GM21737 (cell line): ENCODE data around the gene USP2.

Experiments
- ATAC-seq: cut with Tn5 transposase; IDR thresholded peaks from one replicate; pipeline ENCODE4 v1.9.1; 2021; ENCODE audit warnings: mild to moderate bottlenecking, moderate library complexity; ENCODE audit not compliant: unreplicated experiment

The USP2 gene

DNA sequence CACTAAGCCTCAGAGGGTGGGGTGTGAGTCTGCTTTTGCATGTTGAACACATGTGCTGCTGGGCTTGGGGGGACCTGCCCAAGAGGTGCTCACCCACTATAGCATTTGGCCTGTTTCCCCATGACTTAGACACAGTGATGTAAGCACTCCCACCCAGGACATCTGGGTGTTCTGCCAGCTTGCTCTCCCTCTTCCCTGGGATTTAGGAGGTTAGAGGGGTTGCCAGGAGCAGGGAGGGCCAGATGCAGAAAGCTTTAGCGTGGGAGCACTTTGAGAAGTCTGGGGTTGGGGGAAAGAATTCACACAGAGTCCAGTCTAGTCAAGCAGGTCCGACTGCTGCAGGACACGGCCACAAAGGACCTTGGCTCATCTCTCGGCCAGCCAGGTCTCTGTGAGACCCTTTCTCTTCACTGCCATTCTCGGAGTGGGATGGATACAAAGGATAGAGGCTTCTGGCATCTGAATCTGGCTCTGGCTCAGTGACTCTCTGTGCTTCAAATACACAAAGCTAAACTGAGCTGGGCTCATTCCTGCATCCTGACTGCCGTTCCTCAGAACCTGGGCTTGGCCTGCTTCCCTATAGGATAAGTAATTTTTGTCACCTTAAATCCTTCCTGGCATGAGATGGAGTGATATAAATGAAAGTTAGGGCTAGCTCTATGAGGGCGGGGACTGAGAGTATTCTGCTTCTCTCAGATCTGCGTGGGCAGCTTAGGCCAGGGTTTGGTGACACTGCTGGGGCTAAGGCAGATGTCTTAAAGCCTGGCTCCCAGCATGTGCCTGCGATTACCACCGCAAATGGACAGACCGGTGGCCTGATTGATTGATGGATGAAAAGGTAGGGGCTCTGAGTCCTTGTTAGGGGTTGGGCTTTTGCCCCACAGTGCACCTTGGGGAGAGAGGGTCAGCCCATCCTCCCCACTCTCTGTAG, 14.5 kb downstream of the USP2 start:
- no peak for ATAC-seq

DNA sequence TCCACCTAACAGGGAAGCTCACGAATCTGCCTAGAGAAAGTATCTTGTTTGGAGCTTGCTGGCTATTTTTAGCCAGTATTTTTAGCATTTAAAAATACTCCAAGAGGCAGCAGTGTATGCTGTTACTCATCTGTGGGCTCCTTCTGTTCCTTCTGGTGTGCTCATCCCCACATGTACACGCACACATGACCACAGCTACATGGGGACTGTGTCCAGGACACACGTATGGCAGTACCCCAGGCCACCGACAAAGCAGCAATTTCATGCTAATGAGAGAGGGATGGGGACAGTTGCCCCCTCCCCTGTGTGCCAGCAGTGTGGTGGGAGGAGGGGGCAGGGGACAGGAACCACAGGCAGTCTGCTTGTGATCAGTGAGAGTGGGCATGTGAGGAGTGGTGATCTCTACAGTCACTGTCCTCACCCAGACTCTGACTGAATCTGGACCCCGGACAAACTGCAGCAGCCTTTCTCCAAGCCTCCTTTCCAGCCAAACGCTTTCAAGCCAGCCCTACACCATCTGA, 16.4 kb downstream of the USP2 start:
- ATAC-seq = no peak

- no peak for ATAC-seq
Observed at GRCh38 chr11:119363851-119364590, 17.5 kb downstream of the USP2 start.

DNA sequence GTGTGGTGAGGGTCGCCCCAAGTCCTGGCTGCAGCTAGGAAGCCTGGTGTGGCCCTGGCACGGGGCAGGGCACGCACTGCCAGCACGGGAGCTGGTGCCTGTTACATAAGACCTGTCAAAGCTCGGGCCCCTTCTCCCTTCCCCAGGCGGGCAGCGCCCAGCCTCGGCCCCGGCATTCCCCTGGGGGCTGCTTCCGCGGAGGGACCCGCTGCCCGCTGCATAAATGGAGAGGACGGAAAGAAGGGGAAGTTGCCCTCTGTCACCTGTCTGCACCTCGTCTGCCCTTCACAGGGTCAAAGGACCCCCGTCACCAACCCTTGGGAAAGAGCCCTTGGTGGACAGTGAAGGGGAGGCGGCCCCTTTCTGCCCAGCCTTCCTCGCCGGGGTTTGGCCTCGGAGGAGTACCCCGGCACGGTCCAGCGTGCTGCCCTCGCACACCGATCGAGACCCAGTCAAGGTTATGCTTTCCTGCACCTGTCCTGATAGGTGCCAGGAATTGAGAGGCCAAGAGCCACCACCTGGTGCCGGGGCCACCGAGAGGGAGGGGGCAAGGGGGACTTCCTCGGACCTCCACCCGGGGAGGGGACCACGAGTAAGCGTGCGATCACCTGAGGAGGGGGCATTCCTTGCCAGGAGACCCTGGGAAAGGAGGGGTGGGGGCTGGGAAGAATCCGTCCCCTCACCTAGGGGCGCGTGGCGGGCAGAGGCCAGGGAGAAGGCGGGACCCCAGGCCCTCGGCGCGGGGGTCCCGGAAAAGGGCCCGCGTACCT, 18.2 kb downstream of the USP2 start:
- no peak for ATAC-seq

- ATAC-seq = no peak
Observed at GRCh38 chr11:119362741-119363080, 18.8 kb downstream of the USP2 start.

- ATAC-seq = no peak
Observed at GRCh38 chr11:119361941-119362725, 19.4 kb downstream of the USP2 start.

DNA sequence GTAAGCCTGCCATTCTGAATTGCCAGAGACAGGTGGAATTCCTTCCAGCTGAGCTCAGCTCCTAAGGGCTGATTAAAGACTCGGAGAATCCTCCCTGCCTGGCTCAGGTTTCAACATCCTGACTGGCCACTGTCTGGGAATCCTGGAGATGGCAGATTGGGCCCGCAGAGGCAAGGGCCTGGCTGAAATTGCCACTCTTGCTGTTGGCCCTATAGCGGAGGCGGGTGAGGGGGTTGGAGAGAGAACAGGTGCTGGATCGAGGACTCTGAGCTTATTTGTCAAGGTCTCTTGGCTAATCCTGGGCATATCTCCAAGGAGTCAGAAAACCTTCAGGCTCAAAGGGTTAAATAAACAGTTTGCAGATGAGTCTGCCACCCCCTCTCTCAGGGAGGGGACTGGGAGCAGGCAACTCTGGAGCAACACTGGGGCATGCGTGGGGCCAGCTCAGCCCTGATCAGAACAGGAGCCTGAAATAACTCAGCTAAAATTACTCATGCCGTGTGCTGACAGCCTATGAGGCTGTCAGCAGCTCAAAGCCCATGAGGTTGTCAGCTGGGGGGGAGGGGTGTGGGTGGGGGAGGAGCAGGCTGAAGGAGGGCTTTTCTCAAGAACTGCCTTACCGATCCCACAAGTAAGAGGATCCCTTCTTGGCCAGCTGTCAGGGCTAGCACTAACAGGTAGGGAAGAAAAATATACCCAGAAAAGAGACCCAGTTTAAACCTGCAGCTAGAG, 20.3 kb downstream of the USP2 start:
- ATAC-seq = no peak

DNA sequence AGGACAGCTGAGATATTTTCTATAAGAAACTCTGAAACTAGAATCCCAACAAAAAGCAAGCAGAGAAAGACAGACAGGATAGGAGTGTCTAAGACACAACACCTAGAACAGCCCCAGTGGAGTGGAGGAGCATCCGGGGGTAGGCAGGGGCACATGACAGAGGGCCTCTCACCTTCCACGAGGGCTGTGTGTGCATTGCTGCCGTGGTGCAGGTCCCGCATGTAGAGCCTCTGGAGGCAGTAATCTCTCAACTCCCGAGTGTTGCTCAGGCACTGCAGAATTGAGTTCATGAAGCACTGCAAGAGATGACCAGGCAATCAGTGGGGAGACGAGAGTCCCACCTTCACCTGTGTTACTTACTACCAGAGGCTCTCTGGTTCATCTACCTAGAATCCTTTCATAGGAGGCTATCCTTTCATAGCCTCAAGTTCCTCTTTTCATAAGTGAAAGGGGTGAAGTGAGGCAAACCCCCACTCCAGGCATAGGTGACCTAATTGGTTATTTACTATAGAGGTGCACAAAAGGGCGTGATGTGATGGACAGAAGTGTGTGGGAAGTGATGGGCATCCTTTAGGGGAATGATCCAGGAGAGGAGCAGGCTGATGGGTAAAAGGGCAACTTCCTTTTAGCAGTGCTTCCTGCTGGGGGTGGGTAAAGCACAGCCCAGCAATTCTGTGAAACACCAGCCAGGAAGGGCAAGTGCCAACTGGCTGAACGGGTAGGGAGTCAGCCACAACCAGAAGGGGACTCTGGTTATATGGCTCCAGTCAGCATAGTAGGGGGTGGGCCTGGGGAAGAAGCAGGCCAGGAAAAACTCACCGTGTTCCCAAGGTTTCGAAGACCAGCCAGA, 21.9 kb downstream of the USP2 start:
- ATAC-seq = no peak

DNA sequence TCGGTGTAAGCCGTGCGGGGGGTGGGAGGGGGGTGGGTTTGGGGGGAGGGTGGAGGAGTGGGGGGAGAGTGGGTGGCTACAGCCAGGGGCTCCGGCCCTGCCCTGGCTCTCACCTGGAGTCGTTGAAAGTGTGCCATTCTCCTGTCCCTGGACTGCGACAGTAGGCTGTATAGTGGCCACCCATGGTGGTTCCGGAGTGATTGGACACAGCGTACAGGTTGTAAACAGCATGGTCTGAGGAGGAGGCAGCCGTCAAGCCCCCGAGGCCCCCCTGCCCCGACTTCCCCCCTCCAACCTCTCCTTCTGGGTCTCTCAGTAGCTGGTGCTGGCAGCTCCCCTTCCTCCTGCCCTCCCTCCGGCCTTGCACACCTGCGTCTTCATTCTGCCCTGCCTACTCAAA, 24.4 kb downstream of the USP2 start:
- no peak for ATAC-seq

GRCh38 chr11:119356349-119357031, 25.0 kb downstream of the USP2 start:
- ATAC-seq = peak; percentile 66

DNA sequence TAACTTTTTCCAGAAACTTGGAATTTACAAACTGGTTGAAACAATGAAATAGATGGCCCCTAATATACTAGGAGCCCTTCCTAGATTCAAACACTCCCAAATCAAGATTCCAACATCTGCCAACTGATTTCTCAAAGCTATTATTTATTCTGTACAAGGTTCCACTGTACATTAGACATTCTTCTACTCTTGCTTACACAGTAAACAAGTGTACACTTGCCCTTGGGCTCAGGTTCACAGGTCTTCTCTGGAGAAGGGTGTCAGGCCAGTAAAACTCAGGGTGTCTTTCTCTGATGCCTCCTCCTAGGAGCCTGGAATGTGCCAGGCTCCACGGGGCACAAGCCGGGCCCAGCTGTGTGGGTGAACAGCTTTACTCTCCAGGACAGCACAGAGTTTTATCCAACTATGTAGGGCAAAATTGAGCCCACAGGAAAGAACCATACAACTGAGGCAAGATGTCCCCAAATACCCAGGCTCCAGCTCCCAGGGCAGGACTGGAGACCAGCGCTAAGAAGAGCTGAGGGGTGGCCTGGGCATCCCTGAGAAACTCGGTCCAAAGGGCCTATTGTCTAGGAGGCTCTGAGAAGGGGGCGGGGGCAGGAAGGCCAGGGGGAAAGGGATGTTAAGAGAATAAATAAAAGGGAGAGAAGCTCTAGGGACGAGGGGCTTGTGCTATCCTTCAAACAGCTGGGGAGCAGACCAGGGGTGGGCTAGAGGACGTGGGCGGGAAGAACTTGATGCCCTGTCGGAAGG, 26.2 kb downstream of the USP2 start:
- no peak for ATAC-seq

- no peak for ATAC-seq
Observed at GRCh38 chr11:119352857-119353260, 28.6 kb downstream of the USP2 start.

DNA sequence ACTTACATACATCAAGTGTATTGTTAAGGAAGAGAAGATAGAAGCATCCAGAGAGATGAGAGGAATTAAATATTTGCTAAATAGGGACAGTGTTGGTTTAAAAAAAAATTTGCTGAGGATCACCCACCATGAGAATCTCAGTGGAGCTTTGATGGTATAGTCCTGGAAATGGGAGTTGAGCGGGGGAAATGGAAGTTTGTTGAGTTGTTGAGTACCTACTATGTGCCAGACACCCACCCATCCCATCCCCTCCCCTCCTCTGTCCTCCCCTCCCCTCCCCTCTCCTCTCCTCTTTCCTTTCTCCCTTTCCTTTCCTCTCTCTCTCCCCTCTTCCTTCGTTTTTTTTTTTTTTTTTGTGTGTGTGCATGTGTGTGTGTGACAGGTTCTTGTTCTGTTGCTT, 30.3 kb downstream of the USP2 start:
- no peak for ATAC-seq

DNA sequence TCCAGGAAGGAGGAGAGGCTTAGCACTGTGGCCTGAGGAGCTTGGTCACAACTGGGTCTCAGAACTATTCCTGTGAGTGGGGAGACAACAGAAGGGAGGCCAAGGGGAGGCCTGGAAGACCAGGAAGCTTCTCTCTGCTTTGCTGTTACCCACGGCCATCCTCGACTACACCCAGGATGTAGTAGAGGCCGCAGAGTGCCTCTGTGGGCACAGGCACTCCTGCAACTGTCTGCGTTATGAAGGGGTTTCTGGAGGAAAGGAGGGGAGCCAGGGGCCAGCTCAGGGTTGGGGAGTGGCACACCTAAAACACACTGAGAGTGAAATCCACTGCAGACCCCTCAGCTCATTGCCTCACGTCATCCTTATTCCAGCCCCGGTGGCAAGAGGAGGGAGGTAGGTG, 31.2 kb downstream of the USP2 start:
- no peak for ATAC-seq

- no peak for ATAC-seq
Observed at GRCh38 chr11:119347940-119348605, 33.4 kb downstream of the USP2 start.

DNA sequence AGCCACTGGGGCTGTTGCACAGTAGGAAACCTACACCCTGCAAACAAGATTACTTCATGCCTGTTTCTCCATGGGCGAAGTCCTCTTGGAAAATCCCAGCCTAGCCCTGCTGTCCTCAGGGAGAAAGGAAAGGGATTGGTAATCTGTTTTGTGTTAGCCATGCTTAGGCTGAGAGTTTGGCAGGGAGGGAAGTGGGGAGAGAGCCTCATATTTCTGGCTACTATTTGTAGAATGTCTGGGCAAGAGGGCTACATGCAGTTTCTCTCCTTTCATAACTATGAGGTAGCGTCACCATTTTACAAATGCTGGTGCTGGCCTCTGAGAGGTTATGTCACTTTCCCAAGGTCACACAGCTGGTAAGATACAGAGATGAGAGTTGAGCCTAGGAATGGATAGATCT, 34.2 kb downstream of the USP2 start:
- ATAC-seq = no peak

DNA sequence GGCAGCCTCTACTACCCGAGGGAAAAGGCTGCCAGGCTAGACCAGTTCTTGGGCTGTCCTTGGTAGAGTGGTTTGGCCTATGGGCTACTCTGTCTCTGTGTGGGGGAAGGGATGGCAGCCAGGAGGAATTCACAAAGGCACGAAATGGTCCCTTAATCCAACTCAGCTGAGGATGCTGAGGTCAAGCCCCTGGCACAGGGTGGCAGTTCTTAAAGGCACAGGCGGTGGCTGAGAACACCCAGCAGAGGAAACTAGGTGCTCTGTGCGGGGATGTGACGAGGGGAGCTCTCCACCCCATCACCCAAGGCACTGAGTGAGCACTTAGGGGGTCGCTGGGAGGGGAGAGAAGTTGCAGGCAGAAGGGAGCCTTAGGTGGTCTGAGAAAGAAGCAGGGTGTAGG, 34.9 kb downstream of the USP2 start, which contains the start of gene MFRP:
TSS of gene MFRP (minus strand) at position 101 of the 400 bp plus-strand sequence. CDS start 192 bp downstream, outside the sequence.
- ATAC-seq = no peak
